ENCODE results near the gene GRM1. TPM values are rescaled to one million over a fixed set of nuclear protein-coding genes. Genes with fewer than 3 reads are reported as not detected.

Gene GRM1
- total and polyA plus RNA-seq, 4 donors, result 0.02 to 0.12 (median 0.06) TPM

DNA sequence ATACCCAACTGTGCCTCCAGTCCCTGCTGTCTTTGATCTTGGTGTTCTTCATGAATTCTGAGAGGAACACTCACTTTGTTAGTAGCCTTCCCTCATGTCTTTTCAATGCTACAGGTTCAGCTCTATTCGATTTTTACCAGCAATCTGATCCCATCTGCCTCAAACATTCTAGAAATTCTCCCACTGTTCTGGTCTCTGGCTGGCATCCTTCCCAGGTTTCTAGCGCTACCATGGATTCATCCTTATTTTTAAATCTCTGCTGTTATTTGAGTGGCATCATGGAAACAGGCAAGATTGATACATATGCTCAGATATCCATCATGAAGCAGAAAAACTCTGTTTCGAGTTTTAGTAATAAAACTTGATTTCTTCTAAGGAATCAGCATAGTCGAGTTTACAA, 94.8 kb downstream of the GRM1 start:
- Histone ChIP-seq H3K9me3 (ENCODE audit: control insufficient read depth in 4 of 4, insufficient read depth in 3 of 4, low read length in 3 of 4) (no peaks in the 10 kb centered on the region), H3K9ac (ENCODE audit: insufficient read depth in 1 of 2, low read length in 2 of 2) (no peak overlapping the region), H3K36me3 (ENCODE audit: control insufficient read depth in 4 of 4, insufficient read depth in 4 of 4, low read length in 4 of 4) (no peaks in the 10 kb centered on the region), H3K27me3 (ENCODE audit: control insufficient read depth in 3 of 3, insufficient read depth in 3 of 3, low read length in 2 of 3) (no peaks in the 10 kb centered on the region), H3K4me3 (no peak overlapping the region), H3K4me1 (ENCODE audit: control insufficient read depth in 5 of 5, insufficient read depth in 5 of 5, low read length in 5 of 5) (no peaks in the 10 kb centered on the region), H3K27ac (ENCODE audit: low read depth in 1 of 2, low read length in 1 of 2) (no peak overlapping the region)
- 80 to 84% methylated on average over 4 of the region's 4 CpGs for WGBS, 2 donors
- DNase-seq, result no peak
- no peak for ATAC-seq (ENCODE audit: insufficient read depth, low FRiP score)
- TF ChIP-seq, protein P1, sequence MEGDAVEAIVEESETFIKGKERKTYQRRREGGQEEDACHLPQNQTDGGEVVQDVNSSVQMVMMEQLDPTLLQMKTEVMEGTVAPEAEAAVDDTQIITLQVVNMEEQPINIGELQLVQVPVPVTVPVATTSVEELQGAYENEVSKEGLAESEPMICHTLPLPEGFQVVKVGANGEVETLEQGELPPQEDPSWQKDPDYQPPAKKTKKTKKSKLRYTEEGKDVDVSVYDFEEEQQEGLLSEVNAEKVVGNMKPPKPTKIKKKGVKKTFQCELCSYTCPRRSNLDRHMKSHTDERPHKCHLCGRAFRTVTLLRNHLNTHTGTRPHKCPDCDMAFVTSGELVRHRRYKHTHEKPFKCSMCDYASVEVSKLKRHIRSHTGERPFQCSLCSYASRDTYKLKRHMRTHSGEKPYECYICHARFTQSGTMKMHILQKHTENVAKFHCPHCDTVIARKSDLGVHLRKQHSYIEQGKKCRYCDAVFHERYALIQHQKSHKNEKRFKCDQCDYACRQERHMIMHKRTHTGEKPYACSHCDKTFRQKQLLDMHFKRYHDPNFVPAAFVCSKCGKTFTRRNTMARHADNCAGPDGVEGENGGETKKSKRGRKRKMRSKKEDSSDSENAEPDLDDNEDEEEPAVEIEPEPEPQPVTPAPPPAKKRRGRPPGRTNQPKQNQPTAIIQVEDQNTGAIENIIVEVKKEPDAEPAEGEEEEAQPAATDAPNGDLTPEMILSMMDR (IDR thresholded peaks at IDR 0.05; ENCODE audit: control extremely low read depth, extremely low read depth), result no peak

DNA sequence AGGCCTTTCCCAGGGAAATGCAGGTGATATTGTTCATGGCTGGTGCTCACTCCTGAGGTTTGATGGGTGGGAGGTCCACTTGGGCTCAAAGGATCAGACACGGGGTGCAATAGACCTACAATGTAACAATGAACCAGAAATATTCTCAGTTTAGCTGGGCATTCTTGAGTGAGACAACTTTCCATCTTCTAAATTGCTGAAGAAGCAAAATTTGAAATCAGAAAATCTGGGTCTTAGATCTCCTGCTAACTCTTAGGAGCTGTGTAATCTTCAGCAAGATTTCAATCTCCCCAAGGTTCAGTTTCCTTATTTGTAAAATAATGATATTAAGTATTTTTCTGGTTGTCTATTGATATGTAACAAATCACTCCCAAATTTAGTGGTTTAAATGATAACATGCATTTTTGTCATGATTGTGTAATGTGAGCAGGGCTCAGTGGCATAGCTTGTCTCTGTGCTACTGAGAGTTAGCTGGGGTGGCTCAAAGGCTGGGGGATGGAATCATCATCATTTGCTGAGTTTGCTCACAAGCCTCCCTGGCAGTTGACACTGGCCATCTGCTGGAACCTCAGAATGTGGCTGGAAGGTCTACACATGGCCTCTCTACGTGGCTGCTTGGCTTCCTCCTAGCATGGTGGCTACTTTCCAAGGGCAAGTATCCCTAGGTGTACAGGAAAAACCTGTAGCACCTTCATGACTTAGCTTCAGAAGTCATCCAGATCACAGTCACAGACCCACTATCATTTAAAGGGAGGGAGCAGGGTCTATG, 98.8 kb downstream of the GRM1 start:
- DNase-seq, result no peak
- WGBS, 2 donors, result 72 to 73% methylated on average over 2 of the region's 2 CpGs
- no peak overlapping the region for H3K27ac ChIP-seq (ENCODE audit: low read depth in 1 of 2, low read length in 1 of 2)
- no peaks in the 10 kb centered on the region for H3K9me3 ChIP-seq (ENCODE audit: control insufficient read depth in 4 of 4, insufficient read depth in 3 of 4, low read length in 3 of 4)
- no peaks in the 10 kb centered on the region for H3K4me1 ChIP-seq (ENCODE audit: control insufficient read depth in 5 of 5, insufficient read depth in 5 of 5, low read length in 5 of 5)
- H3K36me3 ChIP-seq (ENCODE audit: control insufficient read depth in 4 of 4, insufficient read depth in 4 of 4, low read length in 4 of 4), result no peaks in the 10 kb centered on the region
- TF ChIP-seq, protein P1 (IDR thresholded peaks at IDR 0.05; ENCODE audit: control extremely low read depth, extremely low read depth), result no peak
- ATAC-seq (ENCODE audit: insufficient read depth, low FRiP score), result no peak
- no peak overlapping the region for H3K9ac ChIP-seq (ENCODE audit: insufficient read depth in 1 of 2, low read length in 2 of 2)
- no peaks in the 10 kb centered on the region for H3K27me3 ChIP-seq (ENCODE audit: control insufficient read depth in 3 of 3, insufficient read depth in 3 of 3, low read length in 2 of 3)
- no peak overlapping the region for H3K4me3 ChIP-seq

- Histone ChIP-seq H3K27ac (ENCODE audit: low read depth in 1 of 2, low read length in 1 of 2) (no peak overlapping the region), H3K9me3 (ENCODE audit: control insufficient read depth in 4 of 4, insufficient read depth in 3 of 4, low read length in 3 of 4) (no peaks in the 10 kb centered on the region), H3K36me3 (ENCODE audit: control insufficient read depth in 4 of 4, insufficient read depth in 4 of 4, low read length in 4 of 4) (no peaks in the 10 kb centered on the region), H3K4me1 (ENCODE audit: control insufficient read depth in 5 of 5, insufficient read depth in 5 of 5, low read length in 5 of 5) (no peaks in the 10 kb centered on the region), H3K4me3 (no peak overlapping the region), H3K27me3 (ENCODE audit: control insufficient read depth in 3 of 3, insufficient read depth in 3 of 3, low read length in 2 of 3) (no peaks in the 10 kb centered on the region), H3K9ac (ENCODE audit: insufficient read depth in 1 of 2, low read length in 2 of 2) (no peak overlapping the region)
- 86% methylated on average over 2 of the region's 2 CpGs for WGBS, 2 donors
- ATAC-seq (ENCODE audit: insufficient read depth, low FRiP score) (no peak), DNase-seq (no peak)
- TF ChIP-seq, protein P1 (IDR thresholded peaks at IDR 0.05; ENCODE audit: control extremely low read depth, extremely low read depth), result no peak
Observed at GRCh38 chr6:146133866-146134265, 105.0 kb downstream of the GRM1 start.

- H3K9ac ChIP-seq (ENCODE audit: insufficient read depth in 1 of 2, low read length in 2 of 2), result no peak overlapping the region
- H3K27ac ChIP-seq (ENCODE audit: low read depth in 1 of 2, low read length in 1 of 2), result no peak overlapping the region
- no peak for DNase-seq
- 95% methylated on average over 2 of the region's 2 CpGs for WGBS, 2 donors
- no peaks in the 10 kb centered on the region for H3K36me3 ChIP-seq (ENCODE audit: control insufficient read depth in 4 of 4, insufficient read depth in 4 of 4, low read length in 4 of 4)
- no peak for ATAC-seq (ENCODE audit: insufficient read depth, low FRiP score)
- TF ChIP-seq, protein P1 (IDR thresholded peaks at IDR 0.05; ENCODE audit: control extremely low read depth, extremely low read depth), result no peak
- H3K9me3 ChIP-seq (ENCODE audit: control insufficient read depth in 4 of 4, insufficient read depth in 3 of 4, low read length in 3 of 4), result no peaks in the 10 kb centered on the region
- no peaks in the 10 kb centered on the region for H3K4me1 ChIP-seq (ENCODE audit: control insufficient read depth in 5 of 5, insufficient read depth in 5 of 5, low read length in 5 of 5)
- H3K27me3 ChIP-seq (ENCODE audit: control insufficient read depth in 3 of 3, insufficient read depth in 3 of 3, low read length in 2 of 3), result no peaks in the 10 kb centered on the region
- H3K4me3 ChIP-seq, result no peak overlapping the region
Observed at GRCh38 chr6:146135167-146135566, 106.3 kb downstream of the GRM1 start.

Measured in lung (tissue), 12 donors.